HG02798 (cell line): ENCODE results near the gene LRRC32.

Source experiments
- ATAC-seq: cut with Tn5 transposase; IDR thresholded peaks from one replicate; pipeline ENCODE4 v1.9.1; 2021; ENCODE audit warnings: mild to moderate bottlenecking; ENCODE audit not compliant: unreplicated experiment, poor library complexity

The LRRC32 gene

GRCh38 chr11:76682684-76683083 lies 12.1 kb upstream of the LRRC32 start:
- ATAC-seq, result no peak

- ATAC-seq, result no peak
These were observed 11.6 kb upstream of the LRRC32 start for GRCh38 chr11:76682106-76682505.

DNA sequence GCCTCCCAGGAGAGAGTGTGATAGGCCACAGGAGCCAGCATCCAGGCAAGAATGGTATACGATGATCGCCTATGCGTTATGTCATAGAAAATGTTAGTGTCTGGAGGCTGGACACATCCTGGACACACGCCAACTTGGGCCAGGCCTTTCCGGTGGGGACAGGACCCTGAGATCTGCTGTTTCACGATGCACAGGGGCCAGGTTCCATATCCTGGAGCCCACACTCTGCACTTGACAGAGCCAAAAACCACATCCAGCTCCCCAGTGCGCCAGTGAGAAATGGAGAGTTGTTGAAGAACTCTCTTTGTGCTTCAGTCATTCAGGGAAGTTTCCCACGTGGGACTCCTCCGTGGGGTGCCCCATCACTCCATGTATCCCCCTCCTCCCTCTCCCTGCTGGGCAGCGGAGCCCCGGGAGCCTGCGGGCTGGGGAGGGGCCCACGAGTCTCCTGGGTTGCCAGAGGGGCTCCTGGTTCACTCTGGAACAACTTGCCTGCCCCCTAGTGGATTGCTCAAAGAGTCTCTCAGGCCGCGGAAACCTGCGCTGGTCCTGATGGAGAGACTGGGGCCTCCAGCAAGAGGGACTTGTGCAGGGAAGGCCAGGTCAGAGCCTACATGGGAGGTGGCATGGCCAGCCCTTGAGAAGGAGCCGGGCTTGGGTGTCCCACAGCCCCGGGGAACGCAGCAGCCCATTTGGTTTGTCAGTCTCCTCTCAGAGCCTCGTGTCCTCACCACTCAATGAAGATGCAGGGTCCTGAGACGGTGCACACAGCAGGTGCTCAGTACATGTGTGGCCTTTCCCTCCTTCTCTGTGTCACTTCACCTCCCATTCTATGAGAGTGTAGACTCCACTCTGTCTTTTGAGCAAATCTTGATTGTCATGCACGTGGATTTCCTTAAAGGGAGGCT lies 10.2 kb upstream of the LRRC32 start:
- ATAC-seq, result peak; percentile 48

DNA sequence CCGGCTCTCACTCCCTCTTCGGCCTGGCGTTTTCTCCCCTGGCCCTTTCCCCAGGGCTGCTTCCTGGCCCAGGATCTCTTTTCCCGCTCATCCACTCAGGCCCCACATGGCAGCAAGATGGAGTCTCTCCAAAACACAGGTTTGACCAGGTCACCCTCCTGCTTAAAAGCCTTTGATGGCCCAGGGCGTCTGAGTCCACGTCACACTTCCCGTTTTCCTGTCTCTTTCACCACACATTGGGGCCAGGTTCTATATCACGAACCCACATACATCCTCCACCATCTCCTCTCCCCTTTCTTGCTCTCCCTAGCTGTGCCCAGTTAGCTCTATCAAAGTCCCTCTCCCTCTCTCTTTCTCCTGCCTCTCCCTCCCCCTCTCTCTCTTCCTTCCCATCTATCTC lies 7.8 kb upstream of the LRRC32 start:
- no peak for ATAC-seq

DNA sequence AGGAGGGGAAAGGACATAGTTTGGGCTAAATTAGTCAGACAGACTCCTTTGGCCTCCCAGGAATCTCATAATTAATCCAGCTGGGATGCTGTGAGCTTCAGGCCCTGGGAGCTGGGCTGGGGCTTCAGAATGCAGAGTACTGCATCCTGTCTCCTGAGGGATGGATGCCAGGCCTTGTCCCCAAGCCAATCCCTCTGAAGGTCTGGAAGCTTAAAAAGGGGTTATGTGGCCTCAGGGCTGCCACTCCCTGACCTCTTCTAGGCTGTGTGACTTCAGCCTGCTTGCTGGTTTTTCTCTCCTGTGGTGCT lies 6.9 kb upstream of the LRRC32 start:
- no peak for ATAC-seq

- ATAC-seq, result no peak
These were observed 6.3 kb upstream of the LRRC32 start for GRCh38 chr11:76676636-76677457.

- peak; percentile 32 for ATAC-seq
These were observed 4.2 kb upstream of the LRRC32 start for GRCh38 chr11:76674517-76675400.

DNA sequence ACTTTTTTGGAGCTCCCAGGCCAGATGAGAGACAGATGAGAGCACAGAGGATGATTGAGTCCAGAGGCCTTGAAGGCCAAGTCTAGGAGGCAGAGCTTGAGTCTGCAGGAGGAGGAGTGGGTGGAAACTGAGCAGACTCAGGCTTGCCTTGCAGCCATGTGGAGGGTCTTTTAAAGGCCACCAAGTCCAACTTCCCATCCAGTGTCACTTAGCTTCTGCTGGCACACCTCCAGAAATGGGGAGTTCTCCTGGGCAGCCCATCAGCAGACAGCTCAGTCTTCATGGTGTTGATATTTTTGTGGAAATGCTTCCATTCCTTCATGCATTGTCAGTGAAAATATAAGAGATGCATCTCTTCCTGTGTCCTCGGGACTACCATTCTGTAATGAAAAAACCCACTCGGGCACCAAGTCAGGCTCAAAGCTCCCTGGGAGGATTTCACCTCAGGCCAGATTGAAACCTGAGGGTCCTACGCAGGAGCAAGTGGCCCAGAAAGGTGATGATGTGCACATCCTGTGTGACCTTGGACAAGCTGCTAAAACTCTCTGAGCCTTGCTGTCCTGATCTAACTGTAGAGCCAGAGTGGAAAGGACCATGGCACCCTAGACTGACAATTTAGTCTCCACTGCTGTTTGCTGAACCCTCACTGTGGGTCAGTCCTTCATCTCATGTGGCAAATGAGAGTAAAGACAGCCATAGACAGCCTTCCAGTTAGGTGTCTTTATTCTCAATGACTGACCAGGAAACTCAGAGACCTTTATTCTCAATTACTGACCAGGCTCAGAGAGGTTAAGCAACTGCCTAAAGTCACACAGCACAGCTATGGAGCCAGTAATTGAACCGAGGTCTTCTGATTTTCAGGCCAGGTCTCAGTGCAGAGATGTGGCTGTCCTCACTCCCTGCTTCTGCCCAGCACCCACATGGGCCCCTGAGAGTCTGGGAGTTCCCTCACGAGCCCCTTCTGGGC lies 2.9 kb upstream of the LRRC32 start:
- ATAC-seq, result no peak

GRCh38 chr11:76672431-76673175 lies 2.1 kb upstream of the LRRC32 start:
- peak; percentile 54 for ATAC-seq

DNA sequence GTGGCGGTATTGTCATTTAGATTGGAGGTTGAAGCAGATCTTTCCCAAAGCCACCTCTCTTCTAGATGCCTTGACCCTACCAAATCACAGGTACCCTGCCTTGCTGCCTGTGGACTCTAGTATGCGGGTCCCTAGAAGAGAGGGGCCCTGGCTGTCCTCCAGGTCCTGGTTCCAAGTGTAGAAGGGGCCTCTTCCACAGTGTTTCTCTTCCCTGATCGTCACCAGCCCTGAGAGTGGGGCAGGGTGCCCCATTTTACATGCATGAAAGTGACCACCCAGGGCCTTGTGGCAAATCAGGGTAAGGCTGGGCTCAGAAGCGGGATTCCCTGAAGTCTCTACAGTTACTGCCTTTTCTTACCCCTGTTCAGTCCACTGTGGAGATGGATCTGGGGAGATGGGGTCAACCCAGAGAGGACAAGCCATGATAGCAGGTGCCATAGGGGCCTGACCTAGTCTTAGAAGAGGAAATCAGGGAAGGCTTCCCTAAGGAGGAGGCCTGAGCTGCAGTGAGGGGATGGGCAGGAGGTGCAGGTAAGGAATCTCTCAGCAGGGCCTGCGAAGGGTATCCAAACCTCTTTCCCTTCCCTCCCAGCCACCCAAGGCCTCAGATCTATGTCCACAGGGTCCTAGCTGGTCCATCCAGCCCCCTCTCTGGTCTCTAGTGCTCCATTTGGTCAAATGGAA lies 1.2 kb upstream of the LRRC32 start:
- no peak for ATAC-seq

DNA sequence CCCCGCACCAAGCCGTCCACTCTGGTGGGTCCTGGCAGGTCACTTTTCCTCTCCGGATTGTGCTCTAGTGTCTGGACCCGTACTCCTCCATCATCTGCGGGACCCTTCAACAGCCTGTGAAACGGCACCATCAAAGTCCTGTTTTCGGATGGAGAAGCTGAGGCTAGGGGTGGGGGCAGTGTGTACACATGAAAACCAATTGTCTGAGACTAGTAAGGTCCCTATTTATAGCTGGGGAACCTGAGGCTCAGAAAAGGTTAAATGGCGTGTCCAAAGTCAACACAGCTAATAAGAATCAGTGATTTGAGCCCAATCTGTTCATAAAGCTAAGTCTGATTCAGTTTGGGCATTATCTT lies 668 bp upstream of the LRRC32 start:
- ATAC-seq, result no peak

DNA sequence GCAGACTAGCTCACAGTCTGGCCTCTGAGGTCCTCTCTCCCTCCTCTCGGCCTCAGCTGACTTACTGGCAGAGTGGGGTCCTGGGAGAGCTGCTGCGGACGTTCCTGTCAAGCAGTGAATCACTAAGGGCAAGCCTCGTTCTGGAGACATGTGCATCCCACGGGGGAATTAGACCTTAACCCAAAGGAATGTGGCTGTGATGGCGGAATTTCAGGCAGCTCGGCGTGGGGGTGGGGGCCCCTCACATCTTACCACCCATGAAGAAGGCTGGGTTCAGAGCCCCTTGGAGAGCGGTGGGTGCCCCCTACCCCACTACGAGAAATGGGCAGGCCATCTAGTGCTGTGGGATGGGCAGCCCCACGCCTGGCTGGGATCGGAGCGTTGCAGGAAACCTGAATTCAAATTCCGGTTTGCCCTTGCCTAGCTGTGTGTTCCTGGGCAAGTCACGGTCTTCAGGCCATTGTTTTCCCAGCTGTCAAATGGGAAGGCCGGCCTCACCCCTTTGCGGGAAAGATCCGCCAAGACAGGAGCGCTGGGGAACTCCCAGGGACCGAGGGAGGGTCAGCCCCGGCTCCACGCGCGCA lies 554 bp downstream of the LRRC32 start:
- no peak for ATAC-seq

- ATAC-seq, result no peak
These were observed 2.0 kb downstream of the LRRC32 start for GRCh38 chr11:76668362-76669155.

DNA sequence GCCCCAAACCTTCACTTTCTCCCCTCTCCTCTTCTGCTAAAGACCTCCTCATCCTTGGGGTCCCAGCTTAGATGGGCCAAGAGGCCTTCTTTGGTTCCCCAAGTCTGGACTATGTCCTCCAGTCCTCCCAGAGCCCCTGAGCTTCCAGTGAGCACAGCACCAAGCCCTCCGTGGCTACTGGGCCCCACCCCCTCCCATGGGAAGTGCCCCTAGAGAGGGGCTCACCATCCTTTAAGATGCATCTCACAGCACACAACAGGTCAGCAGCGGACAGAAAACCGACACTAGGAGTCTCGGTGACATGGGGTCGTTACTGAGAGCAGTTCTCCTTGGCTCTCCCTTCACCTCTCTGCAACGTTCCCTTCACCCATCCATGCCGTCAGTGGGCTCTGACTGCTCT lies 2.7 kb downstream of the LRRC32 start:
- no peak for ATAC-seq

GRCh38 chr11:76667271-76667818 lies 3.2 kb downstream of the LRRC32 start:
- ATAC-seq, result no peak

DNA sequence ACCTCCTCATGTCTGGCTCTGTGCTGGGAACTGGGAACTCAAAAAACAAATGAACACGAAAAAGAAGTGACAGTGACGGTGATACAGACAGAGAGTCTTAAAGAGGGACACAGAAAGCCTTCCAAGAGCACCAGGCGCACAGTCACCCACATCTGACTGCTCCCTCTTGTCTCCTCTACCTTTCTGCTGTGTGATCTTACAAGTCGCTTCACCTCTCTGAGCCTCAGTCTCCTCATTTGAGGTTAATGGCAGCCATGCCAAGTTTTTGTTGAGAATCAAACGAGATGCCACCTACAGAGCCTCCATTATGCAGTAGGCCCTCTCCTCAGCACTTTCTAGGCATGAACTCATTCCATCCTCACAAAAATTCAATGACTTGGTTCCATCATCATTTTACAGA lies 3.7 kb downstream of the LRRC32 start:
- no peak for ATAC-seq

- ATAC-seq, result no peak
These were observed 4.1 kb downstream of the LRRC32 start for GRCh38 chr11:76666408-76666807.
